A673 (cell line): Measurements from ENCODE around the gene JUNB.

Source experiments
- CTCF ChIP-seq: fragments of 300-800, 200-600 bp; sonication (generic); conservative IDR thresholded peaks from 2 replicates; pipeline ENCODE4 v1.5.1; 2017; ENCODE audit warnings: low read depth, mild to moderate bottlenecking, antibody characterized with exemption, low read length, moderate library complexity, mixed read lengths
- EZH2 ChIP-seq: fragments of 200-600 bp; sonication (generic); IDR thresholded peaks from 2 replicates; pipeline ENCODE4 v1.6.1; 2017; ENCODE audit warnings: borderline replicate concordance, low read depth, mild to moderate bottlenecking, mixed read lengths, antibody characterized with exemption, low read length; ENCODE audit not compliant: poor library complexity, severe bottlenecking

GRCh38 chr19:12750851-12751250 lies 40.4 kb upstream of the JUNB start:
- TF ChIP-seq CTCF: no peak
- no peak for TF ChIP-seq EZH2
